HEK293 (cell line): Measurements from ENCODE around the gene GAMT.

ENCODE experiments used
- CTCF ChIA-PET: fragments of 350-600 bp; formaldehyde crosslinking; extraction: SDS; loops from one replicate; lab custom pipeline; 2021; ENCODE audit warnings: antibody characterized with exemption; lab: Yijun Ruan, JAX
- POLR2A ChIA-PET: fragments of 300-600 bp; formaldehyde crosslinking; extraction: SDS; loops from one replicate; lab custom pipeline; 2020; ENCODE audit warnings: antibody characterized with exemption, inconsistent platforms; lab: Yijun Ruan, JAX
- H3K27ac ChIP-seq: fragments of 200-500 bp; sonication (Bioruptor generic); 2 replicates; pipeline ENCODE4 v1.5.1; 2014; ENCODE audit warnings: low read depth, low read length, control low read depth, inconsistent platforms; ENCODE audit errors: extremely low read depth
- H3K36me3 ChIP-seq, 2 experiments: fragments of 200-500 bp in 1 of 2; sonication (Bioruptor generic) in 1 of 2; 1 replicate in 1 of 2; 2 replicates in 1 of 2; pipeline ENCODE4 v1.5.1; 2014 to 2017; ENCODE audit warnings: inconsistent platforms in 2 of 2, low read length in 2 of 2; ENCODE audit not compliant: control insufficient read depth in 2 of 2, insufficient read depth in 1 of 2
- H3K4me1 ChIP-seq: fragments of 200-500 bp; sonication (Bioruptor generic); 2 replicates; pipeline ENCODE4 v1.5.1; 2014; ENCODE audit warnings: mild to moderate bottlenecking, low read length, inconsistent platforms; ENCODE audit not compliant: control insufficient read depth, insufficient read depth
- H3K4me3 ChIP-seq: 2 replicates; pipeline ENCODE4 v1.5.1; 2011; ENCODE audit warnings: low read depth, mild to moderate bottlenecking, control low read depth, low read length, moderate library complexity
- H3K9me3 ChIP-seq: fragments of 200-500 bp; sonication (Bioruptor generic); 2 replicates; pipeline ENCODE4 v1.5.1; 2014; ENCODE audit warnings: low read depth, low read length, inconsistent platforms; ENCODE audit not compliant: control insufficient read depth, insufficient read depth
- EGR2 ChIP-seq: fragments of 450-650 bp; formaldehyde crosslinking; IDR thresholded peaks from 2 replicates; pipeline ENCODE4 v1.5.1; 2016; ENCODE audit warnings: low read depth, missing biosample characterization, missing genetic modification characterization
- GLIS1 ChIP-seq: fragments of 450-650 bp; formaldehyde crosslinking; IDR thresholded peaks from 2 replicates; pipeline ENCODE4 v1.5.1; 2016; ENCODE audit warnings: missing biosample characterization, missing genetic modification characterization
- GLIS2 ChIP-seq: fragments of 450-650 bp; formaldehyde crosslinking; IDR thresholded peaks from 2 replicates; pipeline ENCODE4 v1.5.1; 2016; ENCODE audit warnings: missing biosample characterization, missing genetic modification characterization
- KLF8 ChIP-seq: fragments of 450-650 bp; formaldehyde crosslinking; IDR thresholded peaks from 2 replicates; pipeline ENCODE4 v1.5.1; 2016; ENCODE audit warnings: missing biosample characterization, missing genetic modification characterization
- SP2 ChIP-seq: fragments of 450-650 bp; formaldehyde crosslinking; IDR thresholded peaks from 2 replicates; pipeline ENCODE4 v1.5.1; 2016; ENCODE audit warnings: missing biosample characterization, missing genetic modification characterization
- SP7 ChIP-seq: fragments of 450-650 bp; formaldehyde crosslinking; IDR thresholded peaks from 2 replicates; pipeline ENCODE4 v1.5.1; 2016; ENCODE audit warnings: missing biosample characterization, missing genetic modification characterization
- YY2 ChIP-seq: fragments of 450-650 bp; formaldehyde crosslinking; IDR thresholded peaks from 2 replicates; pipeline ENCODE4 v1.5.1; 2016; ENCODE audit warnings: missing biosample characterization, missing genetic modification characterization
- ZBTB17 ChIP-seq: fragments of 450-650 bp; formaldehyde crosslinking; IDR thresholded peaks from 2 replicates; pipeline ENCODE4 v1.5.1; 2016; ENCODE audit warnings: missing biosample characterization, missing genetic modification characterization
- ZBTB8A ChIP-seq: fragments of 450-650 bp; formaldehyde crosslinking; IDR thresholded peaks from 2 replicates; pipeline ENCODE4 v1.5.1; 2016; ENCODE audit warnings: missing biosample characterization, missing genetic modification characterization
- ZEB2 ChIP-seq: fragments of 450-650 bp; formaldehyde crosslinking; IDR thresholded peaks from 2 replicates; pipeline ENCODE4 v1.5.1; 2016; ENCODE audit warnings: missing biosample characterization, missing genetic modification characterization
- ZIC2 ChIP-seq: fragments of 450-650 bp; formaldehyde crosslinking; IDR thresholded peaks from 2 replicates; pipeline ENCODE4 v1.5.1; 2016; ENCODE audit warnings: missing biosample characterization, missing genetic modification characterization
- ZNF239 ChIP-seq: fragments of 450-650 bp; formaldehyde crosslinking; IDR thresholded peaks from 2 replicates; pipeline ENCODE4 v1.5.1; 2016; ENCODE audit warnings: missing biosample characterization, missing genetic modification characterization
- ZNF324 ChIP-seq: fragments of 450-650 bp; formaldehyde crosslinking; IDR thresholded peaks from 2 replicates; pipeline ENCODE4 v1.5.1; 2016; ENCODE audit warnings: missing biosample characterization, missing genetic modification characterization
- ZNF341 ChIP-seq: fragments of 450-650 bp; formaldehyde crosslinking; IDR thresholded peaks from 2 replicates; pipeline ENCODE4; 2016; ENCODE audit warnings: low read depth, missing biosample characterization, missing genetic modification characterization
- ZNF354C ChIP-seq: fragments of 450-650 bp; formaldehyde crosslinking; IDR thresholded peaks from 2 replicates; pipeline ENCODE4 v1.5.1; 2016; ENCODE audit warnings: missing biosample characterization, missing genetic modification characterization, low read depth, borderline replicate concordance
- ZNF362 ChIP-seq: fragments of 450-650 bp; formaldehyde crosslinking; IDR thresholded peaks from 2 replicates; pipeline ENCODE4 v1.5.1; 2016; ENCODE audit warnings: missing biosample characterization, missing genetic modification characterization
- ZNF366 ChIP-seq: fragments of 450-650 bp; formaldehyde crosslinking; conservative IDR thresholded peaks from 2 replicates; pipeline ENCODE4 v1.5.1; 2016; ENCODE audit warnings: missing biosample characterization, missing genetic modification characterization
- ZNF48 ChIP-seq: fragments of 450-650 bp; formaldehyde crosslinking; IDR thresholded peaks from 2 replicates; pipeline ENCODE4 v1.5.1; 2016; ENCODE audit warnings: missing biosample characterization, missing genetic modification characterization
- ZNF600 ChIP-seq: fragments of 450-650 bp; formaldehyde crosslinking; IDR thresholded peaks from 2 replicates; pipeline ENCODE4 v1.5.1; 2016; ENCODE audit warnings: missing biosample characterization, missing genetic modification characterization
- ZNF792 ChIP-seq: fragments of 450-650 bp; formaldehyde crosslinking; IDR thresholded peaks from 2 replicates; pipeline ENCODE4 v1.5.1; 2016; ENCODE audit warnings: missing biosample characterization, missing genetic modification characterization
- TF ChIP-seq, protein P1 (sequence below): fragments of 450-650 bp; formaldehyde crosslinking; IDR thresholded peaks from 2 replicates; pipeline ENCODE4 v1.5.1; 2016; ENCODE audit warnings: missing biosample characterization, missing genetic modification characterization
- TF ChIP-seq, protein P2 (sequence below): fragments of 450-650 bp; formaldehyde crosslinking; IDR thresholded peaks from 2 replicates; pipeline ENCODE4 v1.5.1; 2016; ENCODE audit warnings: missing biosample characterization, missing genetic modification characterization
- TF ChIP-seq, protein P3 (sequence below): fragments of 450-650 bp; formaldehyde crosslinking; IDR thresholded peaks from 2 replicates; pipeline ENCODE4; 2016; ENCODE audit warnings: missing biosample characterization, missing genetic modification characterization
- TF ChIP-seq, protein P4 (sequence below): fragments of 450-650 bp; formaldehyde crosslinking; IDR thresholded peaks from 2 replicates; pipeline ENCODE4 v1.5.1; 2017; ENCODE audit warnings: missing biosample characterization, missing genetic modification characterization
- TF ChIP-seq, protein P5 (sequence below): fragments of 450-650 bp; formaldehyde crosslinking; IDR thresholded peaks from 2 replicates; pipeline ENCODE4 v1.5.1; 2016; ENCODE audit warnings: missing biosample characterization, missing genetic modification characterization
- TF ChIP-seq, protein P6 (sequence below): fragments of 450-650 bp; formaldehyde crosslinking; IDR thresholded peaks from 2 replicates; pipeline ENCODE4 v1.5.1; 2016; ENCODE audit warnings: missing biosample characterization, missing genetic modification characterization

GAMT gene

DNA sequence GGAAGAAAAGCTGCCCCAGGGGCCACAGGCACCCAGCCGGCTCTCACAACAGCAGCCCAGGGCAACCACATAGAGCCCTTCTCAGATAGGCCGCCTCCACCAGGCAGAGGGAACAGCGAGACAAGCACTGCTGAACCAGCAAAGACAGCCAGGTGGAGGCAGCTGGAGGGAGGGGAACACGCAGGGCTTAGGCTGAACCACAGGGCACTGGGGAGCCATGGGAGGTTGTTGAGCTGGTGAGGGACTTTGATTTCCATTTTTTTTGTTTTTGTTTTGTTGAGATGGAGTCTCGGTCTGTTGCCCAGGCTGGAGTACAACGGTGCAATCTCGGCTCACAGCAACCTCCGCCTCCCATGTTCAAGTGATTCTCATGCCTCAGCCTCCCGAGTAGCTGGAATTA is 3.5 kb downstream of the GAMT start (continued):
- TF ChIP-seq, protein P1, sequence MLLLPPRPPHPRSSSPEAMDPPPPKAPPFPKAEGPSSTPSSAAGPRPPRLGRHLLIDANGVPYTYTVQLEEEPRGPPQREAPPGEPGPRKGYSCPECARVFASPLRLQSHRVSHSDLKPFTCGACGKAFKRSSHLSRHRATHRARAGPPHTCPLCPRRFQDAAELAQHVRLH = 0 out of 2 replicates have a peak, but pooled peaks have one; percentile 34
- TF ChIP-seq ZBTB8A (tag by site-specific recombination) = 0 out of 2 replicates have a peak, but pooled peaks have one; percentile 28
- peak; percentile 66 for TF ChIP-seq ZNF341
- TF ChIP-seq, protein P2, sequence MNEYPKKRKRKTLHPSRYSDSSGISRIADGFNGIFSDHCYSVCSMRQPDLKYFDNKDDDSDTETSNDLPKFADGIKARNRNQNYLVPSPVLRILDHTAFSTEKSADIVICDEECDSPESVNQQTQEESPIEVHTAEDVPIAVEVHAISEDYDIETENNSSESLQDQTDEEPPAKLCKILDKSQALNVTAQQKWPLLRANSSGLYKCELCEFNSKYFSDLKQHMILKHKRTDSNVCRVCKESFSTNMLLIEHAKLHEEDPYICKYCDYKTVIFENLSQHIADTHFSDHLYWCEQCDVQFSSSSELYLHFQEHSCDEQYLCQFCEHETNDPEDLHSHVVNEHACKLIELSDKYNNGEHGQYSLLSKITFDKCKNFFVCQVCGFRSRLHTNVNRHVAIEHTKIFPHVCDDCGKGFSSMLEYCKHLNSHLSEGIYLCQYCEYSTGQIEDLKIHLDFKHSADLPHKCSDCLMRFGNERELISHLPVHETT (tag by site-specific recombination) = peak; percentile 76; the same call in 1 of the 2 replicates
- no peak for TF ChIP-seq ZNF354C (tag by site-specific recombination)

GRCh38 chr19:1396768-1397679 is 4.3 kb downstream of the GAMT start:
- Histone ChIP-seq H3K36me3 (peaks cover 0 to 45% of the 10 kb centered on the region in 2 experiments; a peak in 2 of 3 replicates), H3K4me1 (no peaks in the 10 kb centered on the region), H3K27ac (no peak overlapping the region), H3K9me3 (no peaks in the 10 kb centered on the region), H3K4me3 (no peak overlapping the region)
- CTCF ChIA-PET = no interaction called here
- POLR2A ChIA-PET = interaction anchor here (0.6 to 2.4 kb wide), 4 partner anchors 8 to 128 kb away, joined by 3 to 7 read pairs (median 5); partner anchors contain the start of gene CIRBP
- TF ChIP-seq ZEB2 (tag by site-specific recombination) (no peak), EGR2 (tag by site-specific recombination) (peak; percentile 21; the same call in 1 of the 2 replicates), GLIS1 (tag by site-specific recombination) (0 out of 2 replicates have a peak, but pooled peaks have one; percentile 1), GLIS2 (0 out of 2 replicates have a peak, but pooled peaks have one; percentile 2), YY2 (tag by site-specific recombination) (no peak), ZIC2 (tag by site-specific recombination) (peak; percentile 60; the same call in 1 of the 2 replicates), KLF8 (tag by site-specific recombination) (peak; percentile 13; the same call in 1 of the 2 replicates), ZBTB17 (tag by site-specific recombination) (peak; percentile 63; the same call in 1 of the 2 replicates), ZNF362 (no peak), SP7 (no peak), SP2 (0 out of 2 replicates have a peak, but pooled peaks have one; percentile 5), ZNF600 (tag by site-specific recombination) (no peak), ZNF366 (tag by site-specific recombination) (no peak), ZNF324 (no peak), ZNF792 (tag by site-specific recombination) (no peak), ZNF239 (tag by site-specific recombination) (no peak), ZNF48 (tag by site-specific recombination) (no peak)
- TF ChIP-seq, protein P3, sequence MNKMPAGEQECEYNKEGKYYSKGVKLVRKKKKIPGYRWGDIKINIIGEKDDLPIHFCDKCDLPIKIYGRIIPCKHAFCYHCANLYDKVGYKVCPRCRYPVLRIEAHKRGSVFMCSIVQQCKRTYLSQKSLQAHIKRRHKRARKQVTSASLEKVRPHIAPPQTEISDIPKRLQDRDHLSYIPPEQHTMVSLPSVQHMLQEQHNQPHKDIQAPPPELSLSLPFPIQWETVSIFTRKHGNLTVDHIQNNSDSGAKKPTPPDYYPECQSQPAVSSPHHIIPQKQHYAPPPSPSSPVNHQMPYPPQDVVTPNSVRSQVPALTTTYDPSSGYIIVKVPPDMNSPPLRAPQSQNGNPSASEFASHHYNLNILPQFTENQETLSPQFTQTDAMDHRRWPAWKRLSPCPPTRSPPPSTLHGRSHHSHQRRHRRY (tag by site-specific recombination) = no peak
- TF ChIP-seq, protein P4, sequence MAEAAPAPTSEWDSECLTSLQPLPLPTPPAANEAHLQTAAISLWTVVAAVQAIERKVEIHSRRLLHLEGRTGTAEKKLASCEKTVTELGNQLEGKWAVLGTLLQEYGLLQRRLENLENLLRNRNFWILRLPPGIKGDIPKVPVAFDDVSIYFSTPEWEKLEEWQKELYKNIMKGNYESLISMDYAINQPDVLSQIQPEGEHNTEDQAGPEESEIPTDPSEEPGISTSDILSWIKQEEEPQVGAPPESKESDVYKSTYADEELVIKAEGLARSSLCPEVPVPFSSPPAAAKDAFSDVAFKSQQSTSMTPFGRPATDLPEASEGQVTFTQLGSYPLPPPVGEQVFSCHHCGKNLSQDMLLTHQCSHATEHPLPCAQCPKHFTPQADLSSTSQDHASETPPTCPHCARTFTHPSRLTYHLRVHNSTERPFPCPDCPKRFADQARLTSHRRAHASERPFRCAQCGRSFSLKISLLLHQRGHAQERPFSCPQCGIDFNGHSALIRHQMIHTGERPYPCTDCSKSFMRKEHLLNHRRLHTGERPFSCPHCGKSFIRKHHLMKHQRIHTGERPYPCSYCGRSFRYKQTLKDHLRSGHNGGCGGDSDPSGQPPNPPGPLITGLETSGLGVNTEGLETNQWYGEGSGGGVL (tag by site-specific recombination) = peak; percentile 34; the same call in 1 of the 2 replicates
- TF ChIP-seq, protein P1 = no peak
- TF ChIP-seq, protein P5, sequence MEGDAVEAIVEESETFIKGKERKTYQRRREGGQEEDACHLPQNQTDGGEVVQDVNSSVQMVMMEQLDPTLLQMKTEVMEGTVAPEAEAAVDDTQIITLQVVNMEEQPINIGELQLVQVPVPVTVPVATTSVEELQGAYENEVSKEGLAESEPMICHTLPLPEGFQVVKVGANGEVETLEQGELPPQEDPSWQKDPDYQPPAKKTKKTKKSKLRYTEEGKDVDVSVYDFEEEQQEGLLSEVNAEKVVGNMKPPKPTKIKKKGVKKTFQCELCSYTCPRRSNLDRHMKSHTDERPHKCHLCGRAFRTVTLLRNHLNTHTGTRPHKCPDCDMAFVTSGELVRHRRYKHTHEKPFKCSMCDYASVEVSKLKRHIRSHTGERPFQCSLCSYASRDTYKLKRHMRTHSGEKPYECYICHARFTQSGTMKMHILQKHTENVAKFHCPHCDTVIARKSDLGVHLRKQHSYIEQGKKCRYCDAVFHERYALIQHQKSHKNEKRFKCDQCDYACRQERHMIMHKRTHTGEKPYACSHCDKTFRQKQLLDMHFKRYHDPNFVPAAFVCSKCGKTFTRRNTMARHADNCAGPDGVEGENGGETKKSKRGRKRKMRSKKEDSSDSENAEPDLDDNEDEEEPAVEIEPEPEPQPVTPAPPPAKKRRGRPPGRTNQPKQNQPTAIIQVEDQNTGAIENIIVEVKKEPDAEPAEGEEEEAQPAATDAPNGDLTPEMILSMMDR (tag by site-specific recombination) = no peak
- TF ChIP-seq, protein P6, sequence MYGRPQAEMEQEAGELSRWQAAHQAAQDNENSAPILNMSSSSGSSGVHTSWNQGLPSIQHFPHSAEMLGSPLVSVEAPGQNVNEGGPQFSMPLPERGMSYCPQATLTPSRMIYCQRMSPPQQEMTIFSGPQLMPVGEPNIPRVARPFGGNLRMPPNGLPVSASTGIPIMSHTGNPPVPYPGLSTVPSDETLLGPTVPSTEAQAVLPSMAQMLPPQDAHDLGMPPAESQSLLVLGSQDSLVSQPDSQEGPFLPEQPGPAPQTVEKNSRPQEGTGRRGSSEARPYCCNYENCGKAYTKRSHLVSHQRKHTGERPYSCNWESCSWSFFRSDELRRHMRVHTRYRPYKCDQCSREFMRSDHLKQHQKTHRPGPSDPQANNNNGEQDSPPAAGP (tag by site-specific recombination) = no peak
